ENCODE measurements around the gene NAA80.
"Not testable (repeated sequence)": the region's sequence is repeated elsewhere in the genome, so short reads cannot be mapped to it uniquely, and the experiment has no call there.

NAA80 gene

GRCh38 chr3:50275996-50276761 is 23.0 kb downstream of the NAA80 start:
- H3K36me3 Mint-ChIP-seq (ENCODE audit: low read depth) = no peaks in the 10 kb centered on the region
- H3K27me3 Mint-ChIP-seq = peaks cover 36% of the 10 kb centered on the region
- H3K4me1 Mint-ChIP-seq (ENCODE audit: low read depth) = peaks cover 28% of the 10 kb centered on the region
- H3K27ac Mint-ChIP-seq = no peak overlapping the region
- H3K9me3 Mint-ChIP-seq = no peaks in the 10 kb centered on the region
- H3K4me3 Mint-ChIP-seq = no peak overlapping the region

- Mint-ChIP-seq H3K36me3 (ENCODE audit: low read depth) (no peaks in the 10 kb centered on the region), H3K4me3 (no peak overlapping the region), H3K27ac (no peak overlapping the region), H3K9me3 (no peaks in the 10 kb centered on the region), H3K27me3 (peaks cover 36% of the 10 kb centered on the region), H3K4me1 (ENCODE audit: low read depth) (peaks cover 28% of the 10 kb centered on the region)
These were observed 23.8 kb downstream of the NAA80 start for GRCh38 chr3:50275141-50275995.

GRCh38 chr3:50274371-50275104 is 24.7 kb downstream of the NAA80 start:
- H3K4me3 Mint-ChIP-seq = peak overlapping the region; percentile 54
- H3K9me3 Mint-ChIP-seq = no peaks in the 10 kb centered on the region
- H3K27me3 Mint-ChIP-seq = peaks cover 36% of the 10 kb centered on the region
- H3K36me3 Mint-ChIP-seq (ENCODE audit: low read depth) = no peaks in the 10 kb centered on the region
- no peak overlapping the region for H3K27ac Mint-ChIP-seq
- H3K4me1 Mint-ChIP-seq (ENCODE audit: low read depth) = peaks cover 28% of the 10 kb centered on the region

GRCh38 chr3:50273689-50274065 is 25.5 kb downstream of the NAA80 start:
- no peak overlapping the region for H3K4me3 Mint-ChIP-seq
- H3K36me3 Mint-ChIP-seq (ENCODE audit: low read depth) = no peaks in the 10 kb centered on the region
- peaks cover 37% of the 10 kb centered on the region for H3K27me3 Mint-ChIP-seq
- H3K4me1 Mint-ChIP-seq (ENCODE audit: low read depth) = peaks cover 28% of the 10 kb centered on the region
- no peak overlapping the region for H3K27ac Mint-ChIP-seq
- H3K9me3 Mint-ChIP-seq = no peaks in the 10 kb centered on the region

- Mint-ChIP-seq H3K36me3 (ENCODE audit: low read depth) (no peaks in the 10 kb centered on the region), H3K9me3 (no peaks in the 10 kb centered on the region), H3K4me1 (ENCODE audit: low read depth) (peaks cover 28% of the 10 kb centered on the region), H3K27ac (no peak overlapping the region), H3K4me3 (peak overlapping the region; percentile 78), H3K27me3 (peaks cover 43% of the 10 kb centered on the region)
These were observed 26.1 kb downstream of the NAA80 start for GRCh38 chr3:50272911-50273688.

- H3K9me3 Mint-ChIP-seq; H3K4me3 Mint-ChIP-seq; H3K27ac Mint-ChIP-seq; H3K36me3 Mint-ChIP-seq (ENCODE audit: low read depth): not testable (repeated sequence)
- H3K27me3 Mint-ChIP-seq = peaks cover 43% of the 10 kb centered on the region
- H3K4me1 Mint-ChIP-seq (ENCODE audit: low read depth) = peaks cover 28% of the 10 kb centered on the region
These were observed 26.7 kb downstream of the NAA80 start for GRCh38 chr3:50272538-50272910.

- Mint-ChIP-seq H3K27ac (no peak overlapping the region), H3K27me3 (peaks cover 42% of the 10 kb centered on the region), H3K4me1 (ENCODE audit: low read depth) (peaks cover 28% of the 10 kb centered on the region), H3K36me3 (ENCODE audit: low read depth) (no peaks in the 10 kb centered on the region), H3K9me3 (no peaks in the 10 kb centered on the region), H3K4me3 (no peak overlapping the region)
These were observed 27.8 kb downstream of the NAA80 start for GRCh38 chr3:50271314-50271936.

GRCh38 chr3:50270422-50271224 is 28.6 kb downstream of the NAA80 start:
- H3K36me3 Mint-ChIP-seq (ENCODE audit: low read depth) = no peaks in the 10 kb centered on the region
- H3K4me1 Mint-ChIP-seq (ENCODE audit: low read depth) = peaks cover 23% of the 10 kb centered on the region
- no peaks in the 10 kb centered on the region for H3K9me3 Mint-ChIP-seq
- H3K4me3 Mint-ChIP-seq = no peak overlapping the region
- H3K27me3 Mint-ChIP-seq = peaks cover 39% of the 10 kb centered on the region
- H3K27ac Mint-ChIP-seq = no peak overlapping the region

GRCh38 chr3:50269977-50270413 is 29.2 kb downstream of the NAA80 start:
- Mint-ChIP-seq H3K27ac (no peak overlapping the region), H3K27me3 (peaks cover 34% of the 10 kb centered on the region), H3K9me3 (no peaks in the 10 kb centered on the region), H3K36me3 (ENCODE audit: low read depth) (no peaks in the 10 kb centered on the region), H3K4me1 (ENCODE audit: low read depth) (peaks cover 17% of the 10 kb centered on the region), H3K4me3 (no peak overlapping the region)

GRCh38 chr3:50269460-50269859 is 29.7 kb downstream of the NAA80 start:
- Mint-ChIP-seq H3K36me3 (ENCODE audit: low read depth) (no peaks in the 10 kb centered on the region), H3K27me3 (peaks cover 29% of the 10 kb centered on the region), H3K4me3 (no peak overlapping the region), H3K27ac (no peak overlapping the region), H3K9me3 (no peaks in the 10 kb centered on the region), H3K4me1 (ENCODE audit: low read depth) (peaks cover 12% of the 10 kb centered on the region)

GRCh38 chr3:50268703-50269451 is 30.3 kb downstream of the NAA80 start, which contains the start of gene SEMA3B:
Gene SEMA3B (plus strand): TSS chr3:50269147. CDS start chr3:50269241, 94 bp downstream.
- Mint-ChIP-seq H3K27ac (no peak within 1 kb of the TSS), H3K9me3 (no peaks in the 10 kb centered on the region), H3K36me3 (ENCODE audit: low read depth) (no peaks in the 10 kb centered on the region), H3K4me1 (ENCODE audit: low read depth) (peaks cover 7% of the 10 kb centered on the region), H3K27me3 (peaks cover 23% of the 10 kb centered on the region), H3K4me3 (no peak within 1 kb of the TSS)

- Mint-ChIP-seq H3K9me3 (no peaks in the 10 kb centered on the region), H3K4me1 (ENCODE audit: low read depth) (peaks cover 5% of the 10 kb centered on the region), H3K27ac (no peak overlapping the region), H3K4me3 (no peak overlapping the region), H3K36me3 (ENCODE audit: low read depth) (no peaks in the 10 kb centered on the region), H3K27me3 (peaks cover 21% of the 10 kb centered on the region)
These were observed 30.9 kb downstream of the NAA80 start for GRCh38 chr3:50268276-50268675.
